HepG2 (cell line): ENCODE measurements around the gene CD58. TPM values are rescaled to one million over a fixed set of nuclear protein-coding genes. Genes with fewer than 3 reads are reported as not detected.
A peak's percentile ranks its signal among the peaks of the same experiment; 100 is the strongest.

Experiments used
- ATF7 ChIP-seq, 2 experiments: fragments of 450-650 bp in 1 of 2; sonication (generic) in 1 of 2; formaldehyde crosslinking in 1 of 2; IDR thresholded peaks; 2 replicates each; pipeline versions ENCODE4 v1.4.0 to v1.6.1; 2016 to 2020; ENCODE audit warnings: antibody characterized with exemption in 1 of 2, mild to moderate bottlenecking in 1 of 2, missing genetic modification reagents in 1 of 2
- ELF1 ChIP-seq: sonication (generic); formaldehyde crosslinking; IDR thresholded peaks from 2 replicates; pipeline ENCODE4 v1.4.0; 2020; ENCODE audit warnings: missing genetic modification reagents
- ESRRA ChIP-seq: sonication (generic); formaldehyde crosslinking; IDR thresholded peaks from 2 replicates; pipeline ENCODE4 v1.5.1; 2020; ENCODE audit warnings: mild to moderate bottlenecking, low read depth, missing genetic modification reagents
- FOXP1 ChIP-seq, 2 experiments: fragments of 450-650 bp in 1 of 2; IDR thresholded peaks; 2 replicates each; pipeline ENCODE4 v1.6.1; 2017 to 2018; ENCODE audit warnings: antibody characterized with exemption in 1 of 2
- HDAC1 ChIP-seq: sonication (generic); formaldehyde crosslinking; IDR thresholded peaks from 2 replicates; pipeline ENCODE4 v1.5.1; 2020; ENCODE audit warnings: mild to moderate bottlenecking, missing genetic modification reagents
- HMG20A ChIP-seq: IDR thresholded peaks from 2 replicates; pipeline ENCODE4 v1.6.1; 2016; ENCODE audit warnings: borderline replicate concordance
- IRF2 ChIP-seq: IDR thresholded peaks from 2 replicates; pipeline ENCODE4 v1.6.1; 2018; ENCODE audit warnings: missing genetic modification reagents, missing compliant biosample characterization
- JUN ChIP-seq: sonication (generic); formaldehyde crosslinking; IDR thresholded peaks from 2 replicates; pipeline ENCODE4 v1.4.0; 2020; ENCODE audit warnings: mild to moderate bottlenecking, missing genetic modification reagents
- NCOA2 ChIP-seq: sonication (generic); formaldehyde crosslinking; IDR thresholded peaks from 2 replicates; pipeline ENCODE4 v1.8.0; 2022; ENCODE audit warnings: inconsistent platforms
- PCBP2 ChIP-seq: fragments of 200-400 bp; formaldehyde crosslinking; optimal IDR thresholded peaks from 2 replicates; pipeline ENCODE3; 2018; ENCODE audit warnings: low read length, low read depth; ENCODE audit not compliant: poor library complexity, severe bottlenecking
- POGZ ChIP-seq: sonication (generic); formaldehyde crosslinking; IDR thresholded peaks from 2 replicates; pipeline ENCODE4 v1.4.0; 2020; ENCODE audit warnings: mild to moderate bottlenecking, missing genetic modification reagents
- RXRB ChIP-seq: IDR thresholded peaks from 2 replicates; pipeline ENCODE4 v1.6.1; 2016; ENCODE audit warnings: borderline replicate concordance, missing genetic modification reagents, missing compliant biosample characterization
- SPEN ChIP-seq: sonication (generic); formaldehyde crosslinking; IDR thresholded peaks from 2 replicates; pipeline ENCODE4 v1.5.1; 2020; ENCODE audit warnings: low read depth, mild to moderate bottlenecking, missing genetic modification reagents
- TCF7 ChIP-seq: sonication (generic); IDR thresholded peaks from 2 replicates; pipeline ENCODE4 v1.6.1; 2016; ENCODE audit warnings: antibody characterized with exemption, low read depth
- ZMYM4 ChIP-seq: sonication (generic); formaldehyde crosslinking; IDR thresholded peaks from 2 replicates; pipeline ENCODE4 v1.8.1; 2023; ENCODE audit warnings: mild to moderate bottlenecking, missing genetic modification reagents
- ZNF333 ChIP-seq: sonication (generic); formaldehyde crosslinking; IDR thresholded peaks from 2 replicates; pipeline ENCODE4 v1.4.0; 2020; ENCODE audit warnings: mild to moderate bottlenecking, missing genetic modification reagents, borderline replicate concordance
- ZZZ3 ChIP-seq: sonication (generic); formaldehyde crosslinking; IDR thresholded peaks from 2 replicates; pipeline ENCODE4 v1.4.0; 2020; ENCODE audit warnings: missing genetic modification reagents, mild to moderate bottlenecking, borderline replicate concordance
- polyA plus RNA-seq, 8 experiments: library from polyadenylated mRNA; depleted of rRNA in 3 of 8; stranded (reverse) in 7 of 8; unstranded in 1 of 8; fragments of >200 nt; fragmentation: Illumina TruSeq in 4 of 8; extraction: Trizol in 4 of 8; gene quantifications; 2 replicates each; pipeline versions ENCODE4 v1.2.1 to v1.2.3, GENCODE V29; 2011 to 2016; ENCODE audit warnings: low read depth in 4 of 8, missing spikeins in 1 of 8, mixed read lengths in 1 of 8; ENCODE audit not compliant: insufficient read depth in 1 of 8
- total RNA-seq, 5 experiments: library from RNA; depleted of rRNA; stranded (reverse); fragments of >200 nt; fragmentation: Illumina TruSeq; extraction: Trizol; gene quantifications; 2 replicates each; pipeline ENCODE4 v1.2.3, GENCODE V29; 2016; ENCODE audit warnings: low read depth in 1 of 5
- TF ChIP-seq, protein P1 (sequence below): IDR thresholded peaks from 2 replicates; pipeline ENCODE4 v1.4.0; 2020; ENCODE audit warnings: mild to moderate bottlenecking, missing genetic modification reagents
- TF ChIP-seq, protein P2 (sequence below): IDR thresholded peaks from 2 replicates; pipeline ENCODE4 v1.6.1; 2016; ENCODE audit warnings: low read depth
- TF ChIP-seq, protein P3 (sequence below): IDR thresholded peaks from 2 replicates; pipeline ENCODE4 v1.6.1; 2016; ENCODE audit warnings: missing genetic modification reagents, missing compliant biosample characterization
- TF ChIP-seq, protein P4 (sequence below): IDR thresholded peaks from 2 replicates; pipeline ENCODE4 v1.6.1; 2018; ENCODE audit warnings: missing genetic modification reagents, mild to moderate bottlenecking, missing compliant biosample characterization

CD58 gene
- total and polyA plus RNA-seq, 2 of the 13 experiments (the other 11 are each of a cell fraction or from before 2014, with no cell fraction given) = 9.4 to 13.5 TPM

DNA sequence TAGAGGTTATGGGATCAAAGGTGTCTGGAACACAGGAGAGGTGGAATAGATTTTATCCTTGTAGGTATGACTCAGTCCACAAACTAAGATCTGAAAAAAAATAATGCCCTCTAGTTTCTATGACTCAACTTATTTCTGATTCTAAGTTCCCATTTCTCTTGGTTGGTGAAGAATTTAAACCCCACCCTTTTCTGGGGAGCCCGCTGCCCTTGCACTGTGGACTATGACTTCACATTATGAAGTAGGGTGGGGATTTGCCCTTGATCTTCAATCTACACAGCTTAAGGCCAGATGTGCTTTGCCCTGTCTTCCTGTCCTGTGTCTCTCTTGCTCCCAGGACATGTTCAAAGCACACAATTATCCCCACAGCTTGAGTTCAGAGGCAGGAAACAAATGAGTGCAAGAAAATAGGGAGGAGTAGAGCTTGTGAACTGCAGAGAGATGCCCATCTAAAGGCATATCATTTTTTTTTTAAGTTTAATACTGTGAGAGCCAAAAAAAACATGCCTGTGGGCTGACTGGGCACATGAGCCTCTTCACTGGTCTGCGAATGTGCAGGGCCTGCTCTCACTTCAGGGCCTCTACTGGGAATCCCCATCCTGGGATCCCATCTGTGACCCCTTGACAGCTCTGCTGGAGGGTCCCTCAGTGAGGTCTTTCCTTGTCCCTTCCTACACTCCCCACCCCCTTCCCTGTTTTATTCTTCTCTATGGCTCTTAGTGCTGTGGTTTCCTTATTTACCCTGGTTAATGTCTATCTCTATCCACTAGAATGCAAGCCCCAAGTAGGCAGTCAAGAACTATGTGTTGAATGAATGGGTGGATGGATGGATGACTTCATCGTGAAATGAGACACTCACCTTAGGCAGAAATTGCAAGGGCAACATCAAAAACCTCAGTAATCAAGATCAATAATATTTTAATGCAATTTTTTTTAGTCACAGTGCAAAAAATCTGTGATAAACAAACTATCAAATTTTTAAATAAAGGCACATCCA, 61.5 kb downstream of the CD58 start (continued):
- TF ChIP-seq HMG20A (CRISPR knock-in tag) (peak; percentile 63; the same call in 1 of the 2 replicates), FOXP1 (IDR thresholded peaks at IDR 0.05) (no peak), FOXP1 (CRISPR knock-in tag; IDR thresholded peaks at IDR 0.05) (peak; percentile 47; the same call in 1 of the 2 replicates), ELF1 (CRISPR knock-in tag) (no peak), JUN (peak; percentile 73; the same call in 1 of the 2 replicates), HDAC1 (CRISPR knock-in tag) (peak; percentile 70; the same call in 1 of the 2 replicates), ESRRA (CRISPR knock-in tag) (peak; percentile 95), ZMYM4 (CRISPR knock-in tag) (peak; percentile 58; the same call in 1 of the 2 replicates), IRF2 (CRISPR knock-in tag) (peak; percentile 45; the same call in 1 of the 2 replicates), SPEN (CRISPR knock-in tag) (no peak), RXRB (CRISPR knock-in tag) (peak; percentile 41; the same call in 1 of the 2 replicates), ATF7 (IDR thresholded peaks at IDR 0.05) (no peak), ATF7 (CRISPR knock-in tag; IDR thresholded peaks at IDR 0.05) (peak; percentile 71; the same call in 1 of the 2 replicates), PCBP2 (no peak), POGZ (CRISPR knock-in tag) (0 out of 2 replicates have a peak, but pooled peaks have one; percentile 58), ZNF333 (no peak), ZZZ3 (CRISPR knock-in tag) (no peak), TCF7 (peak; percentile 60), NCOA2 (peak; percentile 35; the same call in 1 of the 2 replicates)
- TF ChIP-seq, protein P1, sequence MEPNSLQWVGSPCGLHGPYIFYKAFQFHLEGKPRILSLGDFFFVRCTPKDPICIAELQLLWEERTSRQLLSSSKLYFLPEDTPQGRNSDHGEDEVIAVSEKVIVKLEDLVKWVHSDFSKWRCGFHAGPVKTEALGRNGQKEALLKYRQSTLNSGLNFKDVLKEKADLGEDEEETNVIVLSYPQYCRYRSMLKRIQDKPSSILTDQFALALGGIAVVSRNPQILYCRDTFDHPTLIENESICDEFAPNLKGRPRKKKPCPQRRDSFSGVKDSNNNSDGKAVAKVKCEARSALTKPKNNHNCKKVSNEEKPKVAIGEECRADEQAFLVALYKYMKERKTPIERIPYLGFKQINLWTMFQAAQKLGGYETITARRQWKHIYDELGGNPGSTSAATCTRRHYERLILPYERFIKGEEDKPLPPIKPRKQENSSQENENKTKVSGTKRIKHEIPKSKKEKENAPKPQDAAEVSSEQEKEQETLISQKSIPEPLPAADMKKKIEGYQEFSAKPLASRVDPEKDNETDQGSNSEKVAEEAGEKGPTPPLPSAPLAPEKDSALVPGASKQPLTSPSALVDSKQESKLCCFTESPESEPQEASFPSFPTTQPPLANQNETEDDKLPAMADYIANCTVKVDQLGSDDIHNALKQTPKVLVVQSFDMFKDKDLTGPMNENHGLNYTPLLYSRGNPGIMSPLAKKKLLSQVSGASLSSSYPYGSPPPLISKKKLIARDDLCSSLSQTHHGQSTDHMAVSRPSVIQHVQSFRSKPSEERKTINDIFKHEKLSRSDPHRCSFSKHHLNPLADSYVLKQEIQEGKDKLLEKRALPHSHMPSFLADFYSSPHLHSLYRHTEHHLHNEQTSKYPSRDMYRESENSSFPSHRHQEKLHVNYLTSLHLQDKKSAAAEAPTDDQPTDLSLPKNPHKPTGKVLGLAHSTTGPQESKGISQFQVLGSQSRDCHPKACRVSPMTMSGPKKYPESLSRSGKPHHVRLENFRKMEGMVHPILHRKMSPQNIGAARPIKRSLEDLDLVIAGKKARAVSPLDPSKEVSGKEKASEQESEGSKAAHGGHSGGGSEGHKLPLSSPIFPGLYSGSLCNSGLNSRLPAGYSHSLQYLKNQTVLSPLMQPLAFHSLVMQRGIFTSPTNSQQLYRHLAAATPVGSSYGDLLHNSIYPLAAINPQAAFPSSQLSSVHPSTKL = peak; percentile 86
- TF ChIP-seq, protein P2, sequence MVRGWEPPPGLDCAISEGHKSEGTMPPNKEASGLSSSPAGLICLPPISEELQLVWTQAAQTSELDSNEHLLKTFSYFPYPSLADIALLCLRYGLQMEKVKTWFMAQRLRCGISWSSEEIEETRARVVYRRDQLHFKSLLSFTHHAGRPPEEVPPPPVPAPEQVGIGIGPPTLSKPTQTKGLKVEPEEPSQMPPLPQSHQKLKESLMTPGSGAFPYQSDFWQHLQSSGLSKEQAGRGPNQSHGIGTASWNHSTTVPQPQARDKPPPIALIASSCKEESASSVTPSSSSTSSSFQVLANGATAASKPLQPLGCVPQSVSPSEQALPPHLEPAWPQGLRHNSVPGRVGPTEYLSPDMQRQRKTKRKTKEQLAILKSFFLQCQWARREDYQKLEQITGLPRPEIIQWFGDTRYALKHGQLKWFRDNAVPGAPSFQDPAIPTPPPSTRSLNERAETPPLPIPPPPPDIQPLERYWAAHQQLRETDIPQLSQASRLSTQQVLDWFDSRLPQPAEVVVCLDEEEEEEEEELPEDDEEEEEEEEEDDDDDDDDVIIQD = peak; percentile 73; the same call in 1 of the 2 replicates
- TF ChIP-seq, protein P3, sequence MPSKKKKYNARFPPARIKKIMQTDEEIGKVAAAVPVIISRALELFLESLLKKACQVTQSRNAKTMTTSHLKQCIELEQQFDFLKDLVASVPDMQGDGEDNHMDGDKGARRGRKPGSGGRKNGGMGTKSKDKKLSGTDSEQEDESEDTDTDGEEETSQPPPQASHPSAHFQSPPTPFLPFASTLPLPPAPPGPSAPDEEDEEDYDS (CRISPR knock-in tag) = peak; percentile 21; the same call in 1 of the 2 replicates
- TF ChIP-seq, protein P4, sequence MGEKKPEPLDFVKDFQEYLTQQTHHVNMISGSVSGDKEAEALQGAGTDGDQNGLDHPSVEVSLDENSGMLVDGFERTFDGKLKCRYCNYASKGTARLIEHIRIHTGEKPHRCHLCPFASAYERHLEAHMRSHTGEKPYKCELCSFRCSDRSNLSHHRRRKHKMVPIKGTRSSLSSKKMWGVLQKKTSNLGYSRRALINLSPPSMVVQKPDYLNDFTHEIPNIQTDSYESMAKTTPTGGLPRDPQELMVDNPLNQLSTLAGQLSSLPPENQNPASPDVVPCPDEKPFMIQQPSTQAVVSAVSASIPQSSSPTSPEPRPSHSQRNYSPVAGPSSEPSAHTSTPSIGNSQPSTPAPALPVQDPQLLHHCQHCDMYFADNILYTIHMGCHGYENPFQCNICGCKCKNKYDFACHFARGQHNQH (CRISPR knock-in tag) = 0 out of 2 replicates have a peak, but pooled peaks have one; percentile 18
